Dendritic cell treated with granulocyte-macrophage colony-stimulating factor and Interleukin-4, amounts not matched to agents 40 ng/mL and 50 ng/mL, for 4 days (primary cell): Measurements from ENCODE around the gene ADGRA1.

Source experiments
- H3K27ac Mint-ChIP-seq: one replicate; pipeline ENCODE4 v1.8.0; 2022; ENCODE audit warnings: mild to moderate bottlenecking, mixed read lengths
- H3K27me3 Mint-ChIP-seq: one replicate; pipeline ENCODE4 v1.8.0; 2022; ENCODE audit warnings: mild to moderate bottlenecking, mixed read lengths
- H3K36me3 Mint-ChIP-seq: one replicate; pipeline ENCODE4 v1.8.0; 2022; ENCODE audit warnings: low read depth, mixed read lengths
- H3K4me1 Mint-ChIP-seq: one replicate; pipeline ENCODE4 v1.8.0; 2022; ENCODE audit warnings: low read depth, mixed read lengths
- H3K4me3 Mint-ChIP-seq: one replicate; pipeline ENCODE4 v1.8.0; 2022; ENCODE audit warnings: mild to moderate bottlenecking, moderate library complexity, mixed read lengths
- H3K9me3 Mint-ChIP-seq: one replicate; pipeline ENCODE4 v1.8.0; 2022; ENCODE audit warnings: mixed read lengths
- intact Hi-C: fragments of 100-400 bp; cut with micrococcal nuclease; formaldehyde crosslinking; loops from one replicate; pipeline ENCODE4 v1.15.0; 2022

Gene ADGRA1

DNA sequence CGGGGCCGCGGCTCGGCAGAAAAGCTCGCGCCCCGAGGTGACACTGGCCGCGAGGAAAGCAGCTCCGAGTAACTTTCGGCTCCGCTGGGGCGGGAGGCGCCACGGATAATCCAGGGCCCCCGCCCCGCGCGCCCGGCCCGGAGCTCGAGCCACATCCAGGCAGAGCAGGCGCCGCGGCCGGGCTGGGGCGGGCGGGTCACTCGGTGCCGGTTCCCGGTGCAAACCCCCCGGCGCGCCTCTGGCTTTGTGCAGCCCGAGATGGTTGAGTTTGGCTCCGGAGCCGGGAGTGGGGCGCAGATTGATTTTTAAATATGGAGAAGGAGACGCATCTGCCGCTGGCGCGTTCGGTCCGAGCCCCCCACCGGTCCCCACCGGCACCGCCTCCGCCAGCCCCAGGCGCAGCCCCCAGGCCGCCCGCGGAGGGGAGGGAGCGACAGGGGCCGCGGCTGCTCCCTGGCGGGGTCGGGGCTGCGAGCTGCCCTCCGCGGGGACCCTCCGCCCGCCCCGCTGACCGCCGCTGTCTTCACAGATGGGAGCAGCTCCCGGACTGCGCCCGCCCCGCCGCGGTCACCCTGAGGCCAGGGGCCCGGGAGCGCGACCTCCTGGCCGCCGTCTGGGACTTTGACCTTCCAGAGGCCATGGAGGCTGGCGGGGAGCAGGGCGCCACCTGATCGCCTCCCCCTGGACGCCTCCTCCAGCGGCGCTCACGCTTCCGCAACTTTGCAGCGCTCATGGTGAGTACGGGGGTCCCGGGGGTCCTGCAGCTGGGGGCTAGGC, 643 bp downstream of the ADGRA1 start:
- Mint-ChIP-seq H3K27me3 (peaks cover 48% of the 10 kb centered on the region), H3K27ac (no peak overlapping the region), H3K4me3 (no peak overlapping the region), H3K4me1 (no peaks in the 10 kb centered on the region), H3K36me3 (no peaks in the 10 kb centered on the region), H3K9me3 (no peaks in the 10 kb centered on the region)
- intact Hi-C loops, result no loop called here

DNA sequence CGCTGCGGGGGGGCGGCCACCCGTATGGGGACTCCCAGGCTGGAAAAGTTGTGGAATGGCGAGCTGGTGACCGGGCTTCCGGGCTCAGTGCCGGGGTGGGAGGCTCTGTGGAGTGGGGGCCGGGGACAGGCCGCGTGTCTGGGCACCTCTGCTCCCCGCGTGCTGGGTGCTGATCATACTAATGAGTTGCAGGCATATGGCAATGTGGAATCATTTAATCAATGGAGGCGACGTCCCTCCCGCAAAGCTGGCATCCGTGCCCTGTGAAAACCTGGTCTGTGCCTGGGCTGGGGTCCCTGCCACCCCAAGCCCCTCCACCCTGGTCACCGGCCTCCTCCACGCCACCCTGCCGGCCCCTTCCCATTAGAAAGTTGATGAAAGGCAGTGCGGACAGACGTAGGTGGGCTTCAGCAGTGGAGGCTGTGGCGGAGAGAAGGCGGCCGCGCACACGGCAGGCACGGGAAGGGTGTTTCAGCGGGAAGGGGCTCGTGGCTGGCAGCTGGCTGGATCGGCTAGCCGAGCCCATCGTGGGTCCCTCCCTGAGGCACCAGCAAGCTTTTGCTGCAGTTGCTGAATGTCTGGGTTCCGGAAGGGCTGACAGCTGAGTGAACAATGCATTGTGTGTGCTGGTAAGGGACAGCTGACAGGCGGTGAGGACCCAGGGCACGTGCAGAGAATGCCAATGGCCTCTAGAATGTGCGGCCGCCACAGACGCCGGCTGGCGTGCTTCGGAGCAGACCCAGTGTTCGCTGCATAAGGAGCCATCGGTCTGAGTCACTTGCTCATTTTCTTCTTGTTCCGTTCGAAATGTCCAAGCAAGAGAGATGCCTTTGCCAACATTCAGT, 1.5 kb downstream of the ADGRA1 start:
- no peaks in the 10 kb centered on the region for H3K9me3 Mint-ChIP-seq
- H3K4me3 Mint-ChIP-seq, result no peak overlapping the region
- peaks cover 48% of the 10 kb centered on the region for H3K27me3 Mint-ChIP-seq
- no peak overlapping the region for H3K27ac Mint-ChIP-seq
- H3K36me3 Mint-ChIP-seq, result no peaks in the 10 kb centered on the region
- intact Hi-C loops, result no loop called here
- no peaks in the 10 kb centered on the region for H3K4me1 Mint-ChIP-seq

DNA sequence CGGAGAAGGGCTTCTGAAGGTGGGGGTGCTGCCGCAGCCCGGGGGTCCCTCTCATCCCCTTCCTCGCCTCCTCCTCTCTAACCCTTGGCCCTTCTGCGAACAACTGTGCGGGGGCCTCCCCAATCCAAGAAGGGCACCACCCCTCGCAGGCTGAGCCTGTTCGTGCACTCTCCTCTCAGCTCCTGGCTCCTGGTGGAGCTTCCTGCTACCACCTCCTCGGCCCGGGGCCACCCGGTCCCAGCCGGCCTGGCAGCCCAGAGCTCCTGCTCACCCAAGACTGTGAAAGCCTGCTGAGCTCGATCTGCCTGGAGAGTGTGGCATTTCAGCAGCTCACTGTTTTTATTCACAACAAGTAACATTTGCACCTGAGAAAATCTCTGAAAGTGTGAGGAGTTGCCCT, 2.4 kb downstream of the ADGRA1 start:
- Mint-ChIP-seq H3K27me3 (peaks cover 45% of the 10 kb centered on the region), H3K9me3 (no peaks in the 10 kb centered on the region), H3K36me3 (no peaks in the 10 kb centered on the region), H3K4me3 (no peak overlapping the region), H3K27ac (no peak overlapping the region), H3K4me1 (no peaks in the 10 kb centered on the region)
- intact Hi-C loops, result no loop called here

DNA sequence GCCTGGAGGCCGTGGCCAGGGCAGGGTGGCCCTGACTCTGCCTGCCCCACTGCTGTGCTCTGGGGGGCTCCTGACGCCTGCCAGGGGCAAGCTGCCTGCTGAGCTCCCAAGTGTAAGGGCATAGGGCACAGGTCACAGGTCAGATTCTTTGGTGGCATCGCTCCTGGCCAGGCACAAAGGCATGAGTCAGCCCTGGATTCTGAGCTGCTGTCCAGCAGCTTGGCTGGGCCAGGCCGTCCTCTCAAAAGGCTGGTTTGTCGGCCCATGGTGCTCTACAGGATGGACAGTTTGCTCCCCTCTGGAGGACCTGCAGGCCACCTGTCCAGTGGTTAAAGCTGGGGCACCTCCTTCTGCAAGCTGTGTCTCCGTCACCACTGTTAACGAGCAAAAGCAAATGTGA, 2.9 kb downstream of the ADGRA1 start:
- intact Hi-C loops, result no loop called here
- Mint-ChIP-seq H3K27me3 (peaks cover 44% of the 10 kb centered on the region), H3K9me3 (no peaks in the 10 kb centered on the region), H3K27ac (no peak overlapping the region), H3K4me1 (no peaks in the 10 kb centered on the region), H3K4me3 (no peak overlapping the region), H3K36me3 (no peaks in the 10 kb centered on the region)

DNA sequence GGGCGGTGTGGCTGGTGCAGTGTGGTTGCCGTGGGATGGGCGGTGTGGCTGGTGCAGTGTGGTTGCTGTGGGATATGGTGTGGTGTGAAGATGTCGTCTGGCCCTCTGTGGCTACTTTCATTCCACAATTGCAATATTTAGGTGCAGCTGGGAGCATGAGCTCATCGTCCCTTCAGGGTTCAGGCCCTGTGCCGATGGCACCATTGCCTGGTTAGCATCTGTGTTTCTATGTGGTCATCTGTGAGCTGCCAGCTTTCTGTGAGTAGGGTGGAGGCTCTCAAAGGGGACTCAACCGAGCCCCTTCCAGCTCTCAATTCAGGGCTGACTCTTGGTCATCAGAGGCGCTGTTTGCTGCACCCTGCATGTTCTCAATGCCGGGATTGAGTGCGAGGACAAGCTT, 3.6 kb downstream of the ADGRA1 start:
- intact Hi-C loops, result no loop called here
- Mint-ChIP-seq H3K4me3 (no peak overlapping the region), H3K27ac (no peak overlapping the region), H3K36me3 (no peaks in the 10 kb centered on the region), H3K4me1 (no peaks in the 10 kb centered on the region), H3K9me3 (no peaks in the 10 kb centered on the region), H3K27me3 (peaks cover 41% of the 10 kb centered on the region)

DNA sequence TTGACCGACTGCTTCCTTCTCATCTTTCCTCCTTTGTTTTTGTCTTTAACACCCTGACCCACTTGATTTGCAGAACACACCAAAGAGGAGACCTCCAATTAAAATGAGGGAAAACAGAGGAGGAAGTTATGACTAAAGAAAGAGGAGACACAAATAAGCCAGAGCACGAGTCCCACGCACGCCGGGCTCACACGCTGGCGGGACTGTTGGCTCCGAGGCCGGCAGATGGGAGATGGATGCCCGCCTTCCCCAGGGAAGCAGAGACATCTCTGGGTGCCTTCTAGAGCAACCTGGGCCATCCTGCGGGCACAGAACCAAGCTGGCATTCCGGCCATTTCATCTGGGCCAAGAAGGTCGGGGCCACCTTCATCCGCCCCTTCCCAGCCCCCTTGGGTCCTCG, 5.6 kb downstream of the ADGRA1 start:
- Mint-ChIP-seq H3K4me3 (no peak overlapping the region), H3K9me3 (no peaks in the 10 kb centered on the region), H3K4me1 (no peaks in the 10 kb centered on the region), H3K36me3 (no peaks in the 10 kb centered on the region), H3K27me3 (peaks cover 25% of the 10 kb centered on the region), H3K27ac (no peak overlapping the region)
- intact Hi-C loops, result no loop called here

DNA sequence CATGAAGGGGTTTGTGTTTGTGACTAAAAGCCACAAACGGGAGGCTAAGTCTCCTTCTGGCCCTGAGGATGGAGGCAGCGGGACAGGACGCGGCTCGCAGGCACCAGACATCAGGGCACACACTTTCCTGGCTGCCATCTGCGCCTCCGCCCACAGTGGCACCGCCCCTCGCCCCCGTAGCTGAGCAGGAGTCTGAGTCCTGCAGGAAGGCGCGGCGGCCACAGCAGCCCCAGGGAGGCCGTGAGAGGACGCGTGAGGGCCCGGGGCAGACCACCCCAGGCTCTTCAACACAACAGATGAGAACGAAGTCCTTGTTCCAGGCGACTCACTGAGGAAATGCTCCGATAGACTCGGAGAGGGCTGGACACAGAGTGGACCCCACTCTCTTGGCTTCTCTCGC, 6.6 kb downstream of the ADGRA1 start:
- Mint-ChIP-seq H3K9me3 (no peaks in the 10 kb centered on the region), H3K36me3 (no peaks in the 10 kb centered on the region), H3K27me3 (peaks cover 18% of the 10 kb centered on the region), H3K4me3 (no peak overlapping the region), H3K4me1 (no peaks in the 10 kb centered on the region), H3K27ac (no peak overlapping the region)
- intact Hi-C loops, result no loop called here

DNA sequence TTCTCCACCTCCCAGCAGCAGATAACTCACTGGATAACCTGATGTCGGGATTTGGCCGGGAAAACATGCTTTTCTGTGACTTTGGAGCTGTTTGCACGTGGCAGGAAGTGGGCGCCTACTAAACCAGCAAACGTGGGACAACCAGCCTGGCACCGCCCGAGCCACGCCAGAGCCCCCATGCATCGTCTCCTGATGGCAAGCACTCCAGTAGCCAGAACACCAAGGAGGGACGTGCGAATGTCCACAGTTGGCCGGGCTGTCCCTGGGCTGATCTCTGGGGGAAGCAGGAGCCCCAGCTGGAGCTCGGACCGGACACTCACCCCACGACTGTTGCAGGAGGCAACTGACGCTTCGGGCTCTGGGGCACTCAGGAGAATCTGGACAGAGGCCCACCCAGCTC, 7.1 kb downstream of the ADGRA1 start:
- Mint-ChIP-seq H3K4me3 (no peak overlapping the region), H3K27me3 (peaks cover 17% of the 10 kb centered on the region), H3K36me3 (no peaks in the 10 kb centered on the region), H3K4me1 (no peaks in the 10 kb centered on the region), H3K27ac (no peak overlapping the region), H3K9me3 (no peaks in the 10 kb centered on the region)
- intact Hi-C loops, result no loop called here

DNA sequence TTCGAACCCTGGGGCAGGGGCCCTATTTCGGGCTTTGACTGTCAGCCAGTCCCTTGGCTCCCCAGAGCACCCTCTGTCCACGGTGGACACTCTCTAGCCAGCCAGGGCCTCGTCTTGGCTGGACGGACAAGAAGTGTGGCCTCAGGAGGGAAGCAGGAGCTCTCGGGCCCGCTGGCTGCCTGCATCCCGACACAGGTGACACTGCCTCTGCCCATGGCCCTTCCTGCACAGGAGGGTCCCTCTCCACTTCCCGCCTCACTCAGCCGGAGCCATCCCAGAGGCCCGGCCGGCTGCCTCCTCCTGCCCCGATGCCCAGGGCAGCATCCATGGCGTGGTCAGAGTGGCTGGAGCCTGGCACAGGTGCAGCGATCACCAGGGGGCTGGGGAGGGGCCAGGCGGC, 7.9 kb downstream of the ADGRA1 start:
- Mint-ChIP-seq H3K27ac (no peak overlapping the region), H3K4me1 (no peaks in the 10 kb centered on the region), H3K36me3 (no peaks in the 10 kb centered on the region), H3K27me3 (peaks cover 16% of the 10 kb centered on the region), H3K9me3 (no peaks in the 10 kb centered on the region), H3K4me3 (no peak overlapping the region)
- intact Hi-C loops, result no loop called here

DNA sequence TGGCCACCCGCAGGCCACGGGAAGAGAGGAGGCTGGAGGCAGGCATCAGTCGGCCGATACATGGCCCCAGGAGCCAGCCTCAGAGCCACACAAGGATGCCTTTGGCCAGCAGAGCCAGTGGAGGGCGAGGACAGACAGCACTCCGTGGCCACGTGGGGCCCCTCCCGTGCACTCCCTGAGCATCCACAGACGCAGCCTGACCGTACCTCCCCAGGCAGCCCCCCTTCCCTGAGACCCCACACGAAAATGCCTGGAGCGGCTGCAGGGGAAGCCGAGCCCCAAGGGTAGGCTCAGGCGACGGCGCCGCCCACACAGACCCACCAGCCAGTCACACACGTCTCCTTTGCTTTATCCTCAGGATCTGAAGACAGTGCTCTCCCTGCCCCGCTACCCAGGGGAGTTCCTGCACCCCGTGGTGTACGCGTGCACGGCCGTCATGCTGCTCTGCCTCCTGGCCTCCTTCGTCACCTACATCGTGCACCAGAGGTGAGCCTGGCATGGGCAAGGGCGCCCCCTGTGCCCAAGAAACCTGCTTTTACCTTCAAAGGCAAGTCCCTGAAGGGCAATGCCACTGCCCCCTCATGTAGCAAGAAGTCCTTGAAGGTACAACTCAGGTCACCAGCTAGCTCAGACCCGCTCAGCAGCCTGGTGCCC, 9.0 kb downstream of the ADGRA1 start:
- no peak overlapping the region for H3K27ac Mint-ChIP-seq
- intact Hi-C loops, result no loop called here
- H3K27me3 Mint-ChIP-seq, result peaks cover 23% of the 10 kb centered on the region
- no peaks in the 10 kb centered on the region for H3K36me3 Mint-ChIP-seq
- no peaks in the 10 kb centered on the region for H3K9me3 Mint-ChIP-seq
- no peaks in the 10 kb centered on the region for H3K4me1 Mint-ChIP-seq
- no peak overlapping the region for H3K4me3 Mint-ChIP-seq

DNA sequence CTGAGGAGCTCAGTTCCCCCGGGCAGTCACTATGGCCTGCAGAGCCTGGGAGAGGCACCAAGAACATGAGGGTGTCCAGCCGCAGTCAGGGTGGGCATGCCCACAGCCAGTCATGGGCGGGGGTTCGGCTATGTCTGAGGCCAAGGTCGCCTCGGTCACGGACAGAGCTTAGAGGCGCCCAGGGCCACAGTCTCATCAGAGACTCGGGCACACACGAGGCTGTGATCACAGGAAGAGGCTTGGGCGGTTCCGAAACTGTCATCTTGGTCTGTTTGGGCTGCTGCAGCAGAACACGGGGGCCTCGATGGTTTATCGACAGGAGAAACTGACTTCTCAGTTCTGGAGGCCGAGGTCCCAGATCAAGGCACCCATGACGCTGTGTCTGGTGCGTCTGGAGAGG, 9.7 kb downstream of the ADGRA1 start:
- Mint-ChIP-seq H3K27ac (no peak overlapping the region), H3K36me3 (no peaks in the 10 kb centered on the region), H3K4me1 (no peaks in the 10 kb centered on the region), H3K9me3 (no peaks in the 10 kb centered on the region), H3K27me3 (peaks cover 26% of the 10 kb centered on the region), H3K4me3 (no peak overlapping the region)
- intact Hi-C loops, result no loop called here

DNA sequence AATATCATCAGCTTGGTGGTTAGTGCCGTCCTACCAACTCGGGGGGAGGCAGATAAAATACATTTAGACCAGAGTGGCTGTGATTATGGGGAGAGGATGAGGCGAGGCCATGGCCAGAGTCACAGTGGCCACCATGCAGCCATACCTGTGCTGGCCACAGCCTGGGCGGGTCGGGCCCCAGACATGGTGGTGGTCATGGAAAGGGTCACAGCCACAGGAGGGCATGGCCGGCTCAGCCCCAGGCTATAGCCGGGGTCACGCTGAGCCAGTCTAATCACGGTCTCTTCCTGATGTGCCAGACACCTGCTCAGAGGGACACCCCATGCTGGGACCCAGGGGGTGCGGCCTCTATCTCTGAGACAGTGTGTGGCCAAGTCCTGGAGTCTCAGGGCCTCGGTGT, 10.2 kb downstream of the ADGRA1 start:
- peaks cover 26% of the 10 kb centered on the region for H3K27me3 Mint-ChIP-seq
- no peaks in the 10 kb centered on the region for H3K4me1 Mint-ChIP-seq
- intact Hi-C loops, result no loop called here
- H3K36me3 Mint-ChIP-seq, result no peaks in the 10 kb centered on the region
- H3K27ac Mint-ChIP-seq, result no peak overlapping the region
- no peaks in the 10 kb centered on the region for H3K9me3 Mint-ChIP-seq
- H3K4me3 Mint-ChIP-seq, result no peak overlapping the region

DNA sequence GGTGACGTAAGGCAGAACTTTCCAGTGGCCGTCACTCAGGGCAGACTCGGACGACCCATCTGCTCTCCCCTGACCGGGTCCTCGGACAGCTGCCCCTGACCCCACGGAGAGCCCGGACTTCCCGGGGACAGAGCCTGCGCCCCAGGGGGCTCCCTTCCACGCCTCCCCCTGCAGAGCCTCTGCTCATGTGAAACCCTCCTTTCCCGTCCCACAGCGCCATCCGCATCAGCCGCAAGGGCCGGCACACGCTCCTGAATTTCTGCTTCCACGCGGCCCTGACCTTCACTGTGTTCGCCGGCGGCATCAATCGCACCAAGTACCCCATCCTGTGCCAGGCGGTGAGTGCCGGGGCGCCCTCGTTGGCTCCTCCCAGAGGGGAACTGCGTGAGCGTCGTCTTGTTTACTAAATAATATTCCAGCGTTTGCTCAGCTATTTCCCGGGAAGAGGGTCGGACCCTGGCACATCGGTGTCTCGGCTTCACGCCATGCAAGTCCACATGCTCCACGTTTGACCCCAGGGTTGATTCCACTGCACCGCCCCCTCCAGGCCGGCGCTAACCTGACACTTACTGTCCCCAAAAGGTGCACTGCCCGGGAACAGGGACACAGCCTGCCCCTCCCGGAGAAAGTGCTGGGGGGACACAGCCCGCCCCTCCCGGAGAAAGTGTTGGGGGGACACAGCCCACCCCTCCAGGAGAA, 10.9 kb downstream of the ADGRA1 start:
- Mint-ChIP-seq H3K4me1 (no peaks in the 10 kb centered on the region), H3K9me3 (no peaks in the 10 kb centered on the region), H3K36me3 (no peaks in the 10 kb centered on the region), H3K4me3 (no peak overlapping the region), H3K27ac (no peak overlapping the region), H3K27me3 (peaks cover 26% of the 10 kb centered on the region)
- intact Hi-C loops, result no loop called here

DNA sequence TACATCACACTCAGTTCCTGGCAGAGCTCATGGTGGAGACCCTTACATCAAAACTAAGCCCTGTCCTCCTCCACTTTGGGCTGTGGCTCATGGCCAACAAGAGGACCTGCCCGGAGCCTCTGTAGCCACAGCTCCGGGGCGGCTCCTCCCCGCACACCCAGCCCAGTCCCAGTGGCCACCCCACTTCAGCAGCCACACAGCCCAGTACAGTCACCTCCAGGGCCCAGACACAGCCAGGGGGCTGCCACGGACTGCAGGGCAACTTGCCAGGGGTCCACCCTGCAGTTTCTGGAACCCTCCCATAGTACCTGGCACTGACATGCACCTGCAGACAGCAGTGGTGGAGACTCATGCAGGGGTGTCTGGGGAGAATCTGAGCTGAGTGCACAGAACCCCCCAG, 11.8 kb downstream of the ADGRA1 start:
- H3K27me3 Mint-ChIP-seq, result peaks cover 28% of the 10 kb centered on the region
- H3K4me1 Mint-ChIP-seq, result no peaks in the 10 kb centered on the region
- H3K36me3 Mint-ChIP-seq, result no peaks in the 10 kb centered on the region
- no peaks in the 10 kb centered on the region for H3K9me3 Mint-ChIP-seq
- no peak overlapping the region for H3K4me3 Mint-ChIP-seq
- no peak overlapping the region for H3K27ac Mint-ChIP-seq
- intact Hi-C loops, result no loop called here
